ENCODE measurements around the gene SELENOK. TPM values are rescaled to one million over a fixed set of nuclear protein-coding genes. Genes with fewer than 3 reads are reported as not detected.

Gene SELENOK
- total RNA-seq, 1 experiment from 2014 or later, result 16.3 TPM

DNA sequence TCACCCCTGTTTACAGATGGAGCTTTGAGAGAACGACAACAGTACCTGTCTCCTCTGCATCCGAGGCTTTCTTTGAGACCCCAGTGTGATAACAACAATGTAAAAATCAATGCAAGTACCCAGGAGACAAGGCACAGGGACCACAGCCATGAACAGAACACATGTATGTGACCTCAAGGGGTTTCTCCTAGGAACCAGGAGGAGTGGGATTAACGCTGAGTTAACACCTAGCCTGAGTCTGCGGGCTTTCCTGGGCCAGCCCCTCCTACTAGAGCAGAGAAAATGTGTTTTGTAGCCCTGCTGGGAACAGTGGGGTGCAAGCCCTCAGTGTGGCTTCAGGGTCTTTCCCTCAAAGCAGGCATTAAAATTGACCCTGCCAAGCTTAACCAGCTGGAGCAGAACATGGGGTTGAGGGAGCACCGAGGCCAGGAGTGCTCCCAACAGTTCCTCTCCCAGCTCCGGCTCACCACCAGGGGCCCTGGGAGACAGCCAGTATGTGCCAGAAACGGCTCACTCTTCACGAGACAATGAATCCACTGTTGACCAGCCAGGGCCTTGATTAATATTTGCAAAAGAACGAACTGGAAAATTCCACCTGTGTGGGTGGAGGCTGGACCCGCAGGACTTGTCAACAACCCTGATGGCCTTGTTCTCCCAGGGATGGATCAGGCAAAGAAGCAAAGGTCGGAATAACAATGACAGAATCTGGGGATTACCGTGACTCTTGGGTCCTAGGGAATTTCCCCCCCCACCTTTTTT, 49.0 kb downstream of the SELENOK start:
- in situ Hi-C loops (cut with HindIII; ENCODE audit: low pct_unique_long_range_greater_than_20kb, low sequenced_read_pairs), result no loop called here
- Histone ChIP-seq H3K4me1 (ENCODE audit: control insufficient read depth, insufficient read depth, low read length) (peaks cover 44% of the 10 kb centered on the region), H3K27ac (ENCODE audit: low read length) (peak overlapping the region; percentile 88), H3K4me3 (ENCODE audit: low read depth in 2 of 2, low read length in 2 of 2) (peak overlapping the region in 1 of 2 experiments; percentile 18; a peak in 2 of 4 replicates), H3K27me3 (ENCODE audit: control insufficient read depth, insufficient read depth, low read length) (no peaks in the 10 kb centered on the region), H3K9me3 (ENCODE audit: control insufficient read depth, insufficient read depth, low read depth, low read length) (no peaks in the 10 kb centered on the region), H3K36me3 (ENCODE audit: control insufficient read depth, insufficient read depth, low read length) (no peaks in the 10 kb centered on the region)
- peak; percentile 42 for TF ChIP-seq CTCF (IDR thresholded peaks at IDR 0.05)
- TF ChIP-seq SIN3A (IDR thresholded peaks at IDR 0.05; ENCODE audit: borderline replicate concordance, insufficient read depth, low read depth, low read length), result no peak
- peak; percentile 63 for ATAC-seq
- POLR2A ChIA-PET, result interaction anchor here (0.6 kb wide), 1 partner anchor 26 kb away, joined by 3 read pairs; no protein-coding TSS in a partner anchor
- DNase-seq (ENCODE audit: low read depth, low spot score), result peak; percentile 46
- no TSS peak for BruUV-seq (replicated peaks)
- CTCF ChIA-PET, result no interaction called here
- intact Hi-C loops (cut with micrococcal nuclease; ENCODE audit: unreplicated experiment), result no loop called here

GRCh38 chr3:53841296-53841695, 50.4 kb downstream of the SELENOK start:
- peak overlapping the region; percentile 88 for H3K27ac ChIP-seq (ENCODE audit: low read length)
- no peaks in the 10 kb centered on the region for H3K36me3 ChIP-seq (ENCODE audit: control insufficient read depth, insufficient read depth, low read length)
- ChIA-PET POLR2A (no interaction called here), CTCF (no interaction called here)
- H3K4me1 ChIP-seq (ENCODE audit: control insufficient read depth, insufficient read depth, low read length), result peaks cover 39% of the 10 kb centered on the region
- no peak for DNase-seq (ENCODE audit: low read depth, low spot score)
- no peak overlapping the region for H3K4me3 ChIP-seq (ENCODE audit: low read depth in 2 of 2, low read length in 2 of 2)
- no peak for ATAC-seq
- in situ Hi-C loops (cut with HindIII; ENCODE audit: low pct_unique_long_range_greater_than_20kb, low sequenced_read_pairs), result no loop called here
- no peaks in the 10 kb centered on the region for H3K27me3 ChIP-seq (ENCODE audit: control insufficient read depth, insufficient read depth, low read length)
- intact Hi-C loops (cut with micrococcal nuclease; ENCODE audit: unreplicated experiment), result no loop called here
- no TSS peak for BruUV-seq (replicated peaks)
- no peaks in the 10 kb centered on the region for H3K9me3 ChIP-seq (ENCODE audit: control insufficient read depth, insufficient read depth, low read depth, low read length)
- TF ChIP-seq TCF7L2 (IDR thresholded peaks at IDR 0.05; ENCODE audit: low read depth, low read length) (no peak), CTCF (IDR thresholded peaks at IDR 0.05) (no peak; the same call in 1 of the 2 replicates)

GRCh38 chr3:53837331-53837730, 54.3 kb downstream of the SELENOK start:
- ChIA-PET CTCF (no interaction called here), POLR2A (no interaction called here)
- in situ Hi-C loops (cut with HindIII; ENCODE audit: low pct_unique_long_range_greater_than_20kb, low sequenced_read_pairs), result no loop called here
- H3K4me1 ChIP-seq (ENCODE audit: control insufficient read depth, insufficient read depth, low read length), result peaks cover 13% of the 10 kb centered on the region
- H3K27me3 ChIP-seq (ENCODE audit: control insufficient read depth, insufficient read depth, low read length), result no peaks in the 10 kb centered on the region
- ATAC-seq (no peak), DNase-seq (ENCODE audit: low read depth, low spot score) (no peak)
- H3K36me3 ChIP-seq (ENCODE audit: control insufficient read depth, insufficient read depth, low read length), result no peaks in the 10 kb centered on the region
- intact Hi-C loops (cut with micrococcal nuclease; ENCODE audit: unreplicated experiment), result no loop called here
- no peak overlapping the region for H3K27ac ChIP-seq (ENCODE audit: low read length)
- BruUV-seq (replicated peaks), result no TSS peak
- no peak for TF ChIP-seq CTCF (IDR thresholded peaks at IDR 0.05)
- no peak for TF ChIP-seq POLR2AphosphoS5 (IDR thresholded peaks at IDR 0.05; ENCODE audit: low read depth, low read length)
- TF ChIP-seq, protein P1, sequence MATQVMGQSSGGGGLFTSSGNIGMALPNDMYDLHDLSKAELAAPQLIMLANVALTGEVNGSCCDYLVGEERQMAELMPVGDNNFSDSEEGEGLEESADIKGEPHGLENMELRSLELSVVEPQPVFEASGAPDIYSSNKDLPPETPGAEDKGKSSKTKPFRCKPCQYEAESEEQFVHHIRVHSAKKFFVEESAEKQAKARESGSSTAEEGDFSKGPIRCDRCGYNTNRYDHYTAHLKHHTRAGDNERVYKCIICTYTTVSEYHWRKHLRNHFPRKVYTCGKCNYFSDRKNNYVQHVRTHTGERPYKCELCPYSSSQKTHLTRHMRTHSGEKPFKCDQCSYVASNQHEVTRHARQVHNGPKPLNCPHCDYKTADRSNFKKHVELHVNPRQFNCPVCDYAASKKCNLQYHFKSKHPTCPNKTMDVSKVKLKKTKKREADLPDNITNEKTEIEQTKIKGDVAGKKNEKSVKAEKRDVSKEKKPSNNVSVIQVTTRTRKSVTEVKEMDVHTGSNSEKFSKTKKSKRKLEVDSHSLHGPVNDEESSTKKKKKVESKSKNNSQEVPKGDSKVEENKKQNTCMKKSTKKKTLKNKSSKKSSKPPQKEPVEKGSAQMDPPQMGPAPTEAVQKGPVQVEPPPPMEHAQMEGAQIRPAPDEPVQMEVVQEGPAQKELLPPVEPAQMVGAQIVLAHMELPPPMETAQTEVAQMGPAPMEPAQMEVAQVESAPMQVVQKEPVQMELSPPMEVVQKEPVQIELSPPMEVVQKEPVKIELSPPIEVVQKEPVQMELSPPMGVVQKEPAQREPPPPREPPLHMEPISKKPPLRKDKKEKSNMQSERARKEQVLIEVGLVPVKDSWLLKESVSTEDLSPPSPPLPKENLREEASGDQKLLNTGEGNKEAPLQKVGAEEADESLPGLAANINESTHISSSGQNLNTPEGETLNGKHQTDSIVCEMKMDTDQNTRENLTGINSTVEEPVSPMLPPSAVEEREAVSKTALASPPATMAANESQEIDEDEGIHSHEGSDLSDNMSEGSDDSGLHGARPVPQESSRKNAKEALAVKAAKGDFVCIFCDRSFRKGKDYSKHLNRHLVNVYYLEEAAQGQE (IDR thresholded peaks at IDR 0.05; ENCODE audit: insufficient read depth in 1 of 2, low read depth in 2 of 2, low read length in 1 of 2), result no peak
- TF ChIP-seq SIN3A (IDR thresholded peaks at IDR 0.05; ENCODE audit: borderline replicate concordance, insufficient read depth, low read depth, low read length), result no peak
- no peak for TF ChIP-seq TCF7L2 (IDR thresholded peaks at IDR 0.05; ENCODE audit: low read depth, low read length)
- H3K4me3 ChIP-seq (ENCODE audit: low read depth in 2 of 2, low read length in 2 of 2), result no peak overlapping the region
- no peaks in the 10 kb centered on the region for H3K9me3 ChIP-seq (ENCODE audit: control insufficient read depth, insufficient read depth, low read depth, low read length)
